Immature natural killer cell (primary cell): ENCODE data around the gene CLCF1. TPM values are rescaled to one million over a fixed set of nuclear protein-coding genes. Genes with fewer than 3 reads are reported as not detected.

ENCODE experiments used
- DNase-seq, 3 donors: peaks; one replicate each; pipeline ENCODE4 v3.0.0; 2022; ENCODE audit warnings: mixed read lengths in 1 of 3
- H3K27ac Mint-ChIP-seq, 6 donors: one replicate each; pipeline ENCODE4 v1.8.0; 2020; ENCODE audit warnings: mixed read lengths in 6 of 6, mild to moderate bottlenecking in 5 of 6, inconsistent platforms in 4 of 6, moderate library complexity in 3 of 6
- H3K27me3 Mint-ChIP-seq, 3 donors: one replicate each; pipeline ENCODE4 v1.8.0; 2020 to 2021; ENCODE audit warnings: low read depth in 3 of 3, mild to moderate bottlenecking in 3 of 3, mixed read lengths in 3 of 3, moderate library complexity in 3 of 3, inconsistent platforms in 1 of 3
- H3K36me3 Mint-ChIP-seq, 3 donors: one replicate each; pipeline ENCODE4 v1.8.0; 2020; ENCODE audit warnings: mixed read lengths in 3 of 3, inconsistent platforms in 2 of 3, mild to moderate bottlenecking in 2 of 3
- H3K4me1 Mint-ChIP-seq, 2 donors: one replicate each; pipeline ENCODE4 v1.8.0; 2020; ENCODE audit warnings: inconsistent platforms in 2 of 2, mild to moderate bottlenecking in 2 of 2, mixed read lengths in 2 of 2, moderate library complexity in 1 of 2
- H3K4me3 Mint-ChIP-seq, 5 donors: one replicate each; pipeline ENCODE4 v1.8.0; 2020; ENCODE audit warnings: mild to moderate bottlenecking in 5 of 5, mixed read lengths in 5 of 5, inconsistent platforms in 3 of 5, moderate library complexity in 3 of 5
- H3K9me3 Mint-ChIP-seq, 6 donors: one replicate each; pipeline ENCODE4 v1.8.0; 2020; ENCODE audit warnings: mild to moderate bottlenecking in 6 of 6, mixed read lengths in 6 of 6, inconsistent platforms in 4 of 6, moderate library complexity in 3 of 6
- polyA plus RNA-seq, 3 donors: library from polyadenylated mRNA; unstranded; fragments of 300-500 nt; fragmentation: Illumina TruSeq; gene quantifications; one replicate each; pipeline ENCODE4 v1.2.3, GENCODE V29; 2021

Gene CLCF1
- polyA plus RNA-seq, 3 donors from 2014 or later, result 0.34 to 2.2 TPM; not detected in 1

GRCh38 chr11:67372321-67372992, 941 bp downstream of the CLCF1 start:
- Mint-ChIP-seq H3K4me1 (peaks cover 58 to 62% of the 10 kb centered on the region in 2 donors), H3K36me3 (no peaks in the 10 kb centered on the region), H3K9me3 (peaks cover 0 to 2% (median 0%) of the 10 kb centered on the region in 6 donors), H3K27ac (peak overlapping the region in 2 of 6 donors; percentile 81 to 85), H3K27me3 (peaks cover 8 to 26% (median 25%) of the 10 kb centered on the region in 3 donors), H3K4me3 (peak overlapping the region in 4 of 5 donors; percentile 82 to 92 (median 89))
- no peak for DNase-seq

- peak overlapping the region; percentile 82 to 92 (median 89) for H3K4me3 Mint-ChIP-seq
- peaks cover 0 to 2% (median 0%) of the 10 kb centered on the region in 6 donors for H3K9me3 Mint-ChIP-seq
- H3K27me3 Mint-ChIP-seq, result peaks cover 7 to 26% (median 25%) of the 10 kb centered on the region in 3 donors
- H3K36me3 Mint-ChIP-seq, result no peaks in the 10 kb centered on the region
- H3K4me1 Mint-ChIP-seq, result peaks cover 58 to 62% of the 10 kb centered on the region in 2 donors
- no peak for DNase-seq
- H3K27ac Mint-ChIP-seq, result peak overlapping the region; percentile 81 to 92 (median 84)
These were observed 1.5 kb downstream of the CLCF1 start for GRCh38 chr11:67371911-67372320.

GRCh38 chr11:67371189-67371910, 2.0 kb downstream of the CLCF1 start:
- DNase-seq, result peak in 2 of 3 donors; percentile 28 to 38
- Mint-ChIP-seq H3K9me3 (peaks cover 0 to 2% (median 0%) of the 10 kb centered on the region in 6 donors), H3K4me3 (peak overlapping the region; percentile 82 to 92 (median 89)), H3K27ac (peak overlapping the region; percentile 81 to 92 (median 84)), H3K36me3 (peaks cover 0 to under 1% (median 0%) of the 10 kb centered on the region in 3 donors), H3K27me3 (peaks cover 6 to 27% (median 23%) of the 10 kb centered on the region in 3 donors), H3K4me1 (peaks cover 59 to 62% of the 10 kb centered on the region in 2 donors)

GRCh38 chr11:67370351-67371076, 2.9 kb downstream of the CLCF1 start:
- peak overlapping the region; percentile 21 to 92 (median 52) for H3K4me3 Mint-ChIP-seq
- peaks cover 3 to 9% (median 8%) of the 10 kb centered on the region in 3 donors for H3K36me3 Mint-ChIP-seq
- H3K27me3 Mint-ChIP-seq, result peaks cover 12 to 27% (median 23%) of the 10 kb centered on the region in 3 donors
- H3K4me1 Mint-ChIP-seq, result peaks cover 65 to 71% of the 10 kb centered on the region in 2 donors
- peak overlapping the region in 4 of 6 donors; percentile 6 to 48 (median 31) for H3K27ac Mint-ChIP-seq
- DNase-seq, result no peak
- peaks cover 0 to 2% (median 0%) of the 10 kb centered on the region in 6 donors for H3K9me3 Mint-ChIP-seq

- no peak for DNase-seq
- H3K36me3 Mint-ChIP-seq, result peaks cover 5 to 10% (median 10%) of the 10 kb centered on the region in 3 donors
- H3K9me3 Mint-ChIP-seq, result peaks cover 0 to 2% (median 0%) of the 10 kb centered on the region in 6 donors
- peaks cover 71 to 75% of the 10 kb centered on the region in 2 donors for H3K4me1 Mint-ChIP-seq
- H3K4me3 Mint-ChIP-seq, result peak overlapping the region in 4 of 5 donors; percentile 22 to 57 (median 42)
- peaks cover 14 to 27% (median 23%) of the 10 kb centered on the region in 3 donors for H3K27me3 Mint-ChIP-seq
- peak overlapping the region in 3 of 6 donors; percentile 37 to 59 (median 42) for H3K27ac Mint-ChIP-seq
These were observed 3.6 kb downstream of the CLCF1 start for GRCh38 chr11:67369801-67370284.

GRCh38 chr11:67369275-67369674, 4.1 kb downstream of the CLCF1 start:
- Mint-ChIP-seq H3K9me3 (peaks cover 0 to 2% (median 0%) of the 10 kb centered on the region in 6 donors), H3K4me3 (peak overlapping the region; percentile 7 to 68 (median 57)), H3K27me3 (peaks cover 14 to 23% (median 22%) of the 10 kb centered on the region in 3 donors), H3K4me1 (peaks cover 72 to 76% of the 10 kb centered on the region in 2 donors), H3K27ac (peak overlapping the region in 4 of 6 donors; percentile 9 to 75 (median 38)), H3K36me3 (peaks cover 5 to 15% (median 14%) of the 10 kb centered on the region in 3 donors)
- DNase-seq, result no peak

GRCh38 chr11:67368621-67369020, 4.8 kb downstream of the CLCF1 start:
- peak; percentile 79 to 84 (median 81) for DNase-seq
- Mint-ChIP-seq H3K9me3 (peaks cover 0 to 2% (median 0%) of the 10 kb centered on the region in 6 donors), H3K4me1 (peaks cover 74 to 76% of the 10 kb centered on the region in 2 donors), H3K27me3 (peaks cover 13 to 20% (median 20%) of the 10 kb centered on the region in 3 donors), H3K27ac (peak overlapping the region; percentile 12 to 75 (median 52)), H3K4me3 (peak overlapping the region; percentile 32 to 68 (median 57)), H3K36me3 (peaks cover 5 to 15% (median 14%) of the 10 kb centered on the region in 3 donors)

GRCh38 chr11:67367761-67368227, 5.6 kb downstream of the CLCF1 start:
- Mint-ChIP-seq H3K27ac (peak overlapping the region in 5 of 6 donors; percentile 18 to 58 (median 31)), H3K4me1 (peaks cover 76 to 79% of the 10 kb centered on the region in 2 donors), H3K9me3 (no peaks in the 10 kb centered on the region), H3K27me3 (peaks cover 11 to 17% (median 16%) of the 10 kb centered on the region in 3 donors), H3K4me3 (peak overlapping the region in 4 of 5 donors; percentile 26 to 67 (median 62)), H3K36me3 (peaks cover 5 to 18% (median 14%) of the 10 kb centered on the region in 3 donors)
- no peak for DNase-seq

- Mint-ChIP-seq H3K4me3 (no peak overlapping the region), H3K27me3 (peaks cover 11 to 17% (median 16%) of the 10 kb centered on the region in 3 donors), H3K9me3 (no peaks in the 10 kb centered on the region), H3K4me1 (peaks cover 77 to 80% of the 10 kb centered on the region in 2 donors), H3K27ac (no peak overlapping the region), H3K36me3 (peaks cover 5 to 21% (median 14%) of the 10 kb centered on the region in 3 donors)
- DNase-seq, result no peak
These were observed 6.2 kb downstream of the CLCF1 start for GRCh38 chr11:67366961-67367760.

GRCh38 chr11:67366546-67366945, 6.9 kb downstream of the CLCF1 start:
- no peak overlapping the region for H3K27ac Mint-ChIP-seq
- H3K27me3 Mint-ChIP-seq, result peaks cover 11 to 15% (median 14%) of the 10 kb centered on the region in 3 donors
- H3K4me1 Mint-ChIP-seq, result peaks cover 71 to 76% of the 10 kb centered on the region in 2 donors
- peaks cover 5 to 21% (median 14%) of the 10 kb centered on the region in 3 donors for H3K36me3 Mint-ChIP-seq
- H3K9me3 Mint-ChIP-seq, result no peaks in the 10 kb centered on the region
- no peak for DNase-seq
- no peak overlapping the region for H3K4me3 Mint-ChIP-seq

- peaks cover 5 to 21% (median 14%) of the 10 kb centered on the region in 3 donors for H3K36me3 Mint-ChIP-seq
- H3K4me3 Mint-ChIP-seq, result peak overlapping the region in 2 of 5 donors; percentile 1 to 60
- no peak for DNase-seq
- peak overlapping the region in 4 of 6 donors; percentile 22 to 54 (median 42) for H3K27ac Mint-ChIP-seq
- peaks cover 65 to 69% of the 10 kb centered on the region in 2 donors for H3K4me1 Mint-ChIP-seq
- H3K9me3 Mint-ChIP-seq, result no peaks in the 10 kb centered on the region
- peaks cover 11 to 12% (median 11%) of the 10 kb centered on the region in 3 donors for H3K27me3 Mint-ChIP-seq
These were observed 7.5 kb downstream of the CLCF1 start for GRCh38 chr11:67365736-67366444.
